AG04450 (cell line): ENCODE results near the gene ARF4. TPM values are rescaled to one million over a fixed set of nuclear protein-coding genes. Genes with fewer than 3 reads are reported as not detected.

ENCODE experiments used
- CTCF ChIA-PET: fragments of 300-600, 350-600 bp; formaldehyde crosslinking; extraction: SDS; loops from one replicate; lab custom pipeline; 2022; ENCODE audit warnings: antibody characterized with exemption, inconsistent platforms; lab: Charles Lee
- POLR2A ChIA-PET: fragments of 350-600 bp; formaldehyde crosslinking; extraction: SDS; loops from one replicate; lab custom pipeline; 2021; ENCODE audit warnings: antibody characterized with exemption, inconsistent platforms; lab: Yijun Ruan, JAX
- DNase-seq: peaks from one replicate; pipeline ENCODE4 v3.0.0-alpha.2; 2011; ENCODE audit warnings: low read depth, low spot score
- H3K27ac ChIP-seq: one replicate; pipeline ENCODE4 v1.5.1; 2012; ENCODE audit warnings: low read depth, low read length, control low read depth
- H3K27me3 ChIP-seq: one replicate; pipeline ENCODE4 v1.6.0; 2012; ENCODE audit warnings: low read length; ENCODE audit not compliant: control insufficient read depth, insufficient read depth
- H3K4me3 ChIP-seq: 2 replicates; pipeline ENCODE4 v1.5.1; 2011; ENCODE audit warnings: mild to moderate bottlenecking, low read depth, low read length, control low read depth
- H3K9me3 ChIP-seq: 2 replicates; pipeline ENCODE4 v1.5.1; 2012; ENCODE audit warnings: low read length; ENCODE audit not compliant: control insufficient read depth, insufficient read depth
- polyA plus RNA-seq: library from polyadenylated mRNA; depleted of rRNA; stranded (reverse); fragments of >200 nt; gene quantifications from 2 replicates; pipeline ENCODE4 v1.2.3, GENCODE V29; 2011
- TF ChIP-seq, protein P1 (sequence below): IDR thresholded peaks from 2 replicates; pipeline ENCODE4 v1.5.1; 2011; ENCODE audit warnings: low read depth, low read length, control low read depth, inconsistent platforms

Gene ARF4
- polyA plus RNA-seq, 1 experiment, result 766 TPM

DNA sequence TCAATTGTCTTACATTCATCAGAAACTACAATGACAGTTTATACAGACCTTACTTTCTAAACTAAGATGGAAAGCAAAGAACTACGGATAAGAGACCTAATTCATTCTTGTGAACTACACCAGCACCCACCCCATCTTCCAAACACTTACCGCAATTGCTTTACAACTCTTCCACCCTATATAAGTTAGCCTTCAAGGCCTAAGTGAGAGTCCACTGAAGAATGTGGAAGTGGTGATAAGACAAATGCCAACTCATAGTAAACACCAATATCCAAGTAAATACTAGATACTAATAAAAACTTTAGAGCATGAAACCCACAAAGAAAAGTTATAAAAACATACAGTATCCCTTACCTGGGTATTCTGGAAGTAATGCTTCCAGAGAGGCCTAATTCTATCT, 13.6 kb downstream of the ARF4 start:
- Histone ChIP-seq H3K27ac (no peak overlapping the region), H3K27me3 (no peaks in the 10 kb centered on the region), H3K9me3 (no peaks in the 10 kb centered on the region), H3K4me3 (no peak overlapping the region)
- POLR2A ChIA-PET, result no interaction called here
- CTCF ChIA-PET, result no interaction called here
- no peak for DNase-seq
- TF ChIP-seq, protein P1, sequence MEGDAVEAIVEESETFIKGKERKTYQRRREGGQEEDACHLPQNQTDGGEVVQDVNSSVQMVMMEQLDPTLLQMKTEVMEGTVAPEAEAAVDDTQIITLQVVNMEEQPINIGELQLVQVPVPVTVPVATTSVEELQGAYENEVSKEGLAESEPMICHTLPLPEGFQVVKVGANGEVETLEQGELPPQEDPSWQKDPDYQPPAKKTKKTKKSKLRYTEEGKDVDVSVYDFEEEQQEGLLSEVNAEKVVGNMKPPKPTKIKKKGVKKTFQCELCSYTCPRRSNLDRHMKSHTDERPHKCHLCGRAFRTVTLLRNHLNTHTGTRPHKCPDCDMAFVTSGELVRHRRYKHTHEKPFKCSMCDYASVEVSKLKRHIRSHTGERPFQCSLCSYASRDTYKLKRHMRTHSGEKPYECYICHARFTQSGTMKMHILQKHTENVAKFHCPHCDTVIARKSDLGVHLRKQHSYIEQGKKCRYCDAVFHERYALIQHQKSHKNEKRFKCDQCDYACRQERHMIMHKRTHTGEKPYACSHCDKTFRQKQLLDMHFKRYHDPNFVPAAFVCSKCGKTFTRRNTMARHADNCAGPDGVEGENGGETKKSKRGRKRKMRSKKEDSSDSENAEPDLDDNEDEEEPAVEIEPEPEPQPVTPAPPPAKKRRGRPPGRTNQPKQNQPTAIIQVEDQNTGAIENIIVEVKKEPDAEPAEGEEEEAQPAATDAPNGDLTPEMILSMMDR, result no peak

DNA sequence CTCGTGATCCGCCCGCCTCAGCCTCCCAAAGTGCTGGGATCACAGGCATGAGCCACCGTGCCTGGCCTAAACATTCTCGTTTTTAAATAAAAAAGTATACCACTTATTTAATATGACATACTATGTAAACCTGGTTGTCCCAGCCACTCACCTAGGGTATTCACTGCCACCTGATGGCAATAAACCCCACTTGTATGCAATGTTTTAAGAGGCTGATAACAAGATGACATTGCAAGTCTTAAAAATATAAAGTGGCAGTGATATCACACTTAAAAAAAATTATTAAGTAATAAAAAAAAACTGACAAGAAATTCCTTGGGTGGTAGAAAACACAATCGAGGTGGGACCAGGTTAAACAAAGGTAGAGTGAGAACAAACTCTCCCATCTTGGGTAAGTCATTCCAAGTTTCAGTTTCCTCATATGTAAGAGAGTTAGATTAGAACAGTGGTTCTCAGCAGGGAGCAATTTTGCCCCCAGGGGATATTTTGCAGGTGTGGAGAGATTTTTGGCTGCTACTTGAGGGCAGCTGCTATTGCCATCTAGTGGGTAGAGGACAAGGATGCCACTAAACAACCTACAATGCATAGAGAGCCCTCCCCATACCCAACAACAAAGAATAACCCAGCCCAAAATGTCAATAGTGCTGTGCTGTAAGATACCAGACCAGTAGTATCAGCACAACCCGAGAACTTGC, 14.5 kb downstream of the ARF4 start:
- no peak for DNase-seq
- POLR2A ChIA-PET, result no interaction called here
- Histone ChIP-seq H3K4me3 (no peak overlapping the region), H3K9me3 (no peaks in the 10 kb centered on the region), H3K27ac (no peak overlapping the region), H3K27me3 (no peaks in the 10 kb centered on the region)
- TF ChIP-seq, protein P1, result 0 out of 2 replicates have a peak, but pooled peaks have one; percentile 5
- CTCF ChIA-PET, result no interaction called here

DNA sequence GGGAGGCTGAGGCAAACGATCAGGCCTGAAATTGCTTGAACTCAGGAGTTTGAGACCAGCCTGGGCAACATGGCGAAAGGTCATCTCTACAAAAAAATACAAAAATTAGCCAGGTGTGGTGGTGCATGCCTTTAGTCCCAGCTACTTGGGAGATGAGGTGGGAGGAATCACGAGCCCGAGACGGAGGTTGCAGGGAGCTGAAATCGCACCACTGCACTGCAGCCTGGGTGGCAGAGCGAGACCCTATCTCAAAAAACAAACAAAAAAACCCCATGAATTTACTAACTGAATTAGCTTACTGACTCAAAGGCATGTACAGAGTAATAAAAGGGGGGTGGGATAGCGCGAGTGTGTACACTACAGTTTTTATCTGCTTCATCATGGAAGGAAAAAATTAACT, 19.3 kb downstream of the ARF4 start:
- ChIA-PET CTCF (no interaction called here), POLR2A (no interaction called here)
- H3K27ac ChIP-seq, result no peak overlapping the region
- no peaks in the 10 kb centered on the region for H3K9me3 ChIP-seq
- no peaks in the 10 kb centered on the region for H3K27me3 ChIP-seq
- H3K4me3 ChIP-seq, result no peak overlapping the region
- TF ChIP-seq, protein P1, result no peak
- DNase-seq, result no peak

DNA sequence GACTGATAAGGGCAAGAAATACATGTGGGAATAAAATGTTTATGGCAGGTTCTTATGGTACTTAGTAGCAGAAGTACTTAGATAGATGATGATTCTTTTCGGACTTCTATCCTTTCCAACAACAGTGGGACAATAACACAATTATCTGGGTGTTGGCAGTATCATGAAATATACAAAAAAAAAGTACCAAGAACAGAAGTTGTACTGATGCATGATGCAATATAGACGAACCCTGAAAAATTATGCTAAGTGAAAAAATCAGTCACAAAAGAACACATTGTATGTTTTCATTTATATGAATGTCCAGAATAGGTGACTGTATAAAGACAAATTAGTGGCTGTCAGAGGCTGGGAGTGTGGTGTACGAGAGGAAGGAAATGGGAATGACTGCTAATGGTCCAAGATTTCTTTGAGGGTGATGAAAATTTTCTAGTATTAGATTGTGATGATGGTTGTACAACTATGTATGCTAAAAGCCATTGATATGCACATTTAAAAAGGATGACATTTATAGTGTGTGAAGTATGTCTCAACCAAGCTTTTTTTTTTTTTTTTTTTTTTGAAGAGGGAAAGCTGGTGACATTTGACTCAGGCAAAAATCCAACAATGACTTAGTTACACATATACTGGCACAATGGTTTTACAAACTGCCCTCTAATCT, 21.0 kb downstream of the ARF4 start:
- Histone ChIP-seq H3K27ac (no peak overlapping the region), H3K9me3 (no peaks in the 10 kb centered on the region), H3K4me3 (no peak overlapping the region), H3K27me3 (no peaks in the 10 kb centered on the region)
- DNase-seq, result no peak
- POLR2A ChIA-PET, result interaction anchor here (0.5 to 1.0 kb wide), 2 partner anchors 21 to 129 kb away, joined by 3 read pairs; partner anchors contain the start of gene ARF4
- CTCF ChIA-PET, result no interaction called here
- TF ChIP-seq, protein P1, result no peak

DNA sequence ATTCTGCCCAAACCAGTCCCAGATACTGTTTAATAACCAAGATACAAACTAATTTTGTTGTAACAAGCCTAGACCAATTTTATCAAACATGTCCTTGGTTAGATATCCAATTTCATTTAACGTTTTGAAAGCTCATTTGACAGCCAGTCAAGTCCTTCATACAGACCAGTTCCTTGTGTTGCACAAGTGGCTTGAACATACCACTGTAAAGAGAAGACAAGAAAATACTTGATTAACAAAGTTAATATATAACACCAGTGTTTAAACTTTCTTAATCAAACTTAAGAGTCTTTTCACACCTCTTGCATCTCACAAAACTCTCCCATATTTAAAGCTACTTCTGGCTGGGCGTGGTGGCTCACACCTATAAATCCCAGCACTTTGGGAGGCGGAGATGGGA, 25.0 kb downstream of the ARF4 start:
- POLR2A ChIA-PET, result no interaction called here
- Histone ChIP-seq H3K4me3 (no peak overlapping the region), H3K9me3 (no peaks in the 10 kb centered on the region), H3K27ac (no peak overlapping the region), H3K27me3 (no peaks in the 10 kb centered on the region)
- CTCF ChIA-PET, result no interaction called here
- DNase-seq, result no peak
- TF ChIP-seq, protein P1, result no peak
